Activated CD4-positive, CD25-positive, alpha-beta regulatory T cell treated with anti-CD3 and anti-CD28 coated beads, Interleukin-2, amount 50 U/mL, for 72 hours (primary cell): Measurements from ENCODE around the gene SLC52A1.

Source experiments
- DNase-seq: peaks from one replicate; pipeline ENCODE4 v3.0.0; 2021

SLC52A1 gene

DNA sequence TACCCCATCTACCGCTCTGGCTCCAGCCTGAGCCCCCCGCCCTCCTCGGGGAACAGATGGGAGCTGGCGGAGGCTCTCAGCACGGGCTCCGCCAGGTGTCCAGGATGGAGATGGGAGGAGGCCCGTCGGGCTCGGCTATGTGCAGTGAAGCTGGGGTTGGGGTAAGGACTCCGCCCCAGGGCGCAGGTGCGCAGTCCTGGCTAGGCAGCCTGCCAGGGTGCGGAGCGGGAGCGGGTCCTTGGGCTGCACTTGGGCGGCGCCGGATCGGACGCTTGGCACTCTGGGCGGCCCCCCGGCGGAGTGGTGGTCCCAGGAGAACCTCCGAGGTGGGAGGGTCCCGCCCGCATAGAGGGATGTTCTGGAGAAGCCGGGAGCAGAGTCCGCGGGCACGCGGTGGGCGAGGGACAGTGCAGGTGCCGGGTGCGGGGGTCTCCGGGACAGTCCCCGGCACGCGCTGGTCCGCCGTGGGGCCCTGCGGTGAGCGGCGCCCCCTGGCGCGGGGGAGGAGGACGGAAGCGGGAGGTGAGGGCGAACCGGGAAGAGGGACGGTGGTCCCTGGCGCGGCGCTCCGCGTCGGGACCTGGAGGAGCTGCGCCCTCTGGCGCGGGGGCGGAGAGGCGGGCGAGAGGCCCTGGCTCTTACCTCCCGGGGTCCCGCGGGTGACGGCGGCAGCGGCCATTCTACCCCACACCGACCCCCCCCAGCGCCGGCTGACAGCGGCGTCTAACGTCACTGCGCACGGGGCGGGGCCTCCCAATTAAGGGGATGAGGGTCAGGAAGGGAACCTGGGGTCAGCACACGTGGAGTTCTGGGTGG, 48.1 kb downstream of the SLC52A1 start, which contains the start of gene CAMTA2:
CAMTA2 (minus strand) TSS at position 725 of the 816 bp plus-strand sequence. CDS start 1,453 bp downstream, outside the sequence.
- peak; percentile 86 for DNase-seq

DNA sequence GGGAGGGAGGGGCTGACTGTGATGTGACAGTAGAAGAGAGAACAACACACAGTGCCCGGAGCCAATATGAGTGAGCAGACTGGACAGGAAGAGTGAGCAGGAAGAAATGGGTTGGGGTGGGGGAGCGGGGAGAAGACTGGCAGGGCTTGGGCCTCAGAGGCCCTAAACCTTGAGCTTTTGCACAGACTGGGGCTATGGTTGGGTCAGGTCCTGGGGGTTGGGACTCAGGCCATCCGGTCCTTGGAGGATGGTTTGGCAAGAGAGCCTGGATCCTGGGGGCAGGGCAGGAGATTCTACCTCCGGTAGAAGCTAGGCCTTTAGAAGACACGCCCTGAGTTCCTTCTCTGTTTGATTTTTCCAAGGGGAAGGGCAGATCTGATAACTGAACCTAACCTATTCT, 48.8 kb downstream of the SLC52A1 start:
- no peak for DNase-seq
